ENCODE data around the gene PAX1. TPM values are rescaled to one million over a fixed set of nuclear protein-coding genes. Genes with fewer than 3 reads are reported as not detected.
A peak's percentile ranks its signal among the peaks of the same experiment; 100 is the strongest.

PAX1 gene
- total and polyA plus RNA-seq, 3 experiments from 2014 or later = not detected

GRCh38 chr20:21707267-21707666, 1.8 kb downstream of the PAX1 start:
- ChIA-PET POLR2A (no interaction called here), CTCF (no interaction called here)
- Histone ChIP-seq H3K4me3 (ENCODE audit: low read length) (no peak overlapping the region), H3K36me3 (ENCODE audit: insufficient read depth, low read length) (no peaks in the 10 kb centered on the region), H3K27me3 (ENCODE audit: insufficient read depth, low read length, poor library complexity, severe bottlenecking) (peaks cover 4% of the 10 kb centered on the region), H3K4me1 (ENCODE audit: insufficient read depth, low read length) (no peaks in the 10 kb centered on the region), H3K9me3 (ENCODE audit: low read length) (no peaks in the 10 kb centered on the region), H3K27ac (ENCODE audit: low read depth, low read length) (no peak overlapping the region)
- Mint-ChIP-seq H3K36me3 (no peaks in the 10 kb centered on the region), H3K4me1 (peaks cover 0 to 9% (median 0%) of the 10 kb centered on the region in 3 donors), H3K27ac (peak overlapping the region in 1 of 8 donors; percentile 67), H3K4me3 (no peak overlapping the region), H3K27me3 (peaks cover 48 to 65% of the 10 kb centered on the region in 2 donors), H3K9me3 (peaks cover 0 to 10% (median 0%) of the 10 kb centered on the region in 5 donors)
- DNase-seq = no peak

- no peaks in the 10 kb centered on the region for H3K4me1 ChIP-seq (ENCODE audit: insufficient read depth, low read length)
- DNase-seq = no peak
- CTCF ChIA-PET = no interaction called here
- peaks cover 4% of the 10 kb centered on the region for H3K27me3 ChIP-seq (ENCODE audit: insufficient read depth, low read length, poor library complexity, severe bottlenecking)
- H3K9me3 ChIP-seq (ENCODE audit: low read length) = no peaks in the 10 kb centered on the region
- H3K27ac Mint-ChIP-seq = no peak overlapping the region
- no peak overlapping the region for H3K4me3 ChIP-seq (ENCODE audit: low read length)
- H3K27ac ChIP-seq (ENCODE audit: low read depth, low read length) = no peak overlapping the region
- no peaks in the 10 kb centered on the region for H3K36me3 Mint-ChIP-seq
- H3K36me3 ChIP-seq (ENCODE audit: insufficient read depth, low read length) = no peaks in the 10 kb centered on the region
- H3K9me3 Mint-ChIP-seq = peaks cover 0 to 10% (median 0%) of the 10 kb centered on the region in 5 donors
- H3K4me1 Mint-ChIP-seq = peaks cover 0 to 9% (median 0%) of the 10 kb centered on the region in 3 donors
- H3K4me3 Mint-ChIP-seq = no peak overlapping the region
- POLR2A ChIA-PET = no interaction called here
- H3K27me3 Mint-ChIP-seq = peaks cover 53 to 68% of the 10 kb centered on the region in 2 donors
Measured at GRCh38 chr20:21707999-21708737, 2.7 kb downstream of the PAX1 start.

- no peaks in the 10 kb centered on the region for H3K36me3 ChIP-seq (ENCODE audit: insufficient read depth, low read length)
- ChIA-PET POLR2A (no interaction called here), CTCF (no interaction called here)
- H3K27ac Mint-ChIP-seq = no peak overlapping the region
- H3K9me3 Mint-ChIP-seq = peaks cover 0 to 7% (median 0%) of the 10 kb centered on the region in 5 donors
- no peaks in the 10 kb centered on the region for H3K36me3 Mint-ChIP-seq
- DNase-seq = no peak
- H3K9me3 ChIP-seq (ENCODE audit: low read length) = no peaks in the 10 kb centered on the region
- no peaks in the 10 kb centered on the region for H3K4me1 ChIP-seq (ENCODE audit: insufficient read depth, low read length)
- no peak overlapping the region for H3K4me3 ChIP-seq (ENCODE audit: low read length)
- peaks cover 0 to 3% (median 0%) of the 10 kb centered on the region in 3 donors for H3K4me1 Mint-ChIP-seq
- peaks cover 50 to 61% of the 10 kb centered on the region in 2 donors for H3K27me3 Mint-ChIP-seq
- no peak overlapping the region for H3K27ac ChIP-seq (ENCODE audit: low read depth, low read length)
- H3K4me3 Mint-ChIP-seq = no peak overlapping the region
- peaks cover 4% of the 10 kb centered on the region for H3K27me3 ChIP-seq (ENCODE audit: insufficient read depth, low read length, poor library complexity, severe bottlenecking)
Measured at GRCh38 chr20:21708738-21709534, 3.5 kb downstream of the PAX1 start.

GRCh38 chr20:21709535-21709904, 4.1 kb downstream of the PAX1 start:
- no peak overlapping the region for H3K4me3 ChIP-seq (ENCODE audit: low read length)
- H3K9me3 ChIP-seq (ENCODE audit: low read length) = no peaks in the 10 kb centered on the region
- Mint-ChIP-seq H3K27ac (peak overlapping the region in 1 of 8 donors; percentile 54), H3K9me3 (peaks cover 0 to 5% (median 0%) of the 10 kb centered on the region in 5 donors), H3K27me3 (peaks cover 45 to 56% of the 10 kb centered on the region in 2 donors), H3K4me1 (peaks cover 0 to 2% (median 0%) of the 10 kb centered on the region in 3 donors), H3K4me3 (no peak overlapping the region), H3K36me3 (no peaks in the 10 kb centered on the region)
- H3K4me1 ChIP-seq (ENCODE audit: insufficient read depth, low read length) = no peaks in the 10 kb centered on the region
- CTCF ChIA-PET = no interaction called here
- H3K27ac ChIP-seq (ENCODE audit: low read depth, low read length) = no peak overlapping the region
- no peak for DNase-seq
- H3K36me3 ChIP-seq (ENCODE audit: insufficient read depth, low read length) = no peaks in the 10 kb centered on the region
- POLR2A ChIA-PET = no interaction called here
- H3K27me3 ChIP-seq (ENCODE audit: insufficient read depth, low read length, poor library complexity, severe bottlenecking) = peaks cover under 1% of the 10 kb centered on the region

- Mint-ChIP-seq H3K4me3 (no peak overlapping the region), H3K4me1 (no peaks in the 10 kb centered on the region), H3K27me3 (peaks cover 44 to 57% of the 10 kb centered on the region in 2 donors), H3K9me3 (peaks cover 0 to 7% (median 0%) of the 10 kb centered on the region in 5 donors), H3K27ac (peak overlapping the region in 1 of 8 donors; percentile 41), H3K36me3 (no peaks in the 10 kb centered on the region)
- ChIA-PET CTCF (interaction anchor here (1.2 kb wide), 1 partner anchor 9 kb away, joined by 4 read pairs; no protein-coding TSS in a partner anchor), POLR2A (no interaction called here)
- no peaks in the 10 kb centered on the region for H3K9me3 ChIP-seq (ENCODE audit: low read length)
- no peaks in the 10 kb centered on the region for H3K36me3 ChIP-seq (ENCODE audit: insufficient read depth, low read length)
- no peaks in the 10 kb centered on the region for H3K27me3 ChIP-seq (ENCODE audit: insufficient read depth, low read length, poor library complexity, severe bottlenecking)
- no peaks in the 10 kb centered on the region for H3K4me1 ChIP-seq (ENCODE audit: insufficient read depth, low read length)
- H3K4me3 ChIP-seq (ENCODE audit: low read length) = no peak overlapping the region
- H3K27ac ChIP-seq (ENCODE audit: low read depth, low read length) = no peak overlapping the region
- DNase-seq = no peak
Measured at GRCh38 chr20:21710341-21710740, 4.9 kb downstream of the PAX1 start.

- Mint-ChIP-seq H3K4me1 (no peaks in the 10 kb centered on the region), H3K27ac (no peak overlapping the region), H3K9me3 (peaks cover 0 to 9% (median 0%) of the 10 kb centered on the region in 5 donors), H3K4me3 (no peak overlapping the region), H3K36me3 (no peaks in the 10 kb centered on the region), H3K27me3 (peaks cover 49 to 63% of the 10 kb centered on the region in 2 donors)
- CTCF ChIA-PET = interaction anchor here (1.2 kb wide), 1 partner anchor 9 kb away, joined by 4 read pairs; no protein-coding TSS in a partner anchor
- Histone ChIP-seq H3K27me3 (ENCODE audit: insufficient read depth, low read length, poor library complexity, severe bottlenecking) (no peaks in the 10 kb centered on the region), H3K4me1 (ENCODE audit: insufficient read depth, low read length) (no peaks in the 10 kb centered on the region), H3K36me3 (ENCODE audit: insufficient read depth, low read length) (no peaks in the 10 kb centered on the region), H3K9me3 (ENCODE audit: low read length) (no peaks in the 10 kb centered on the region), H3K4me3 (ENCODE audit: low read length) (no peak overlapping the region), H3K27ac (ENCODE audit: low read depth, low read length) (no peak overlapping the region)
- POLR2A ChIA-PET = no interaction called here
- DNase-seq = no peak
Measured at GRCh38 chr20:21710863-21711431, 5.5 kb downstream of the PAX1 start.

- no peaks in the 10 kb centered on the region for H3K9me3 ChIP-seq (ENCODE audit: low read length)
- no peaks in the 10 kb centered on the region for H3K27me3 ChIP-seq (ENCODE audit: insufficient read depth, low read length, poor library complexity, severe bottlenecking)
- Mint-ChIP-seq H3K4me3 (no peak overlapping the region), H3K9me3 (peaks cover 0 to 6% (median 0%) of the 10 kb centered on the region in 5 donors), H3K36me3 (no peaks in the 10 kb centered on the region), H3K4me1 (no peaks in the 10 kb centered on the region), H3K27me3 (peaks cover 50 to 68% of the 10 kb centered on the region in 2 donors), H3K27ac (no peak overlapping the region)
- POLR2A ChIA-PET = no interaction called here
- H3K4me3 ChIP-seq (ENCODE audit: low read length) = no peak overlapping the region
- no peaks in the 10 kb centered on the region for H3K36me3 ChIP-seq (ENCODE audit: insufficient read depth, low read length)
- H3K27ac ChIP-seq (ENCODE audit: low read depth, low read length) = no peak overlapping the region
- H3K4me1 ChIP-seq (ENCODE audit: insufficient read depth, low read length) = no peaks in the 10 kb centered on the region
- no peak for DNase-seq
- CTCF ChIA-PET = no interaction called here
Measured at GRCh38 chr20:21712443-21713059, 7.1 kb downstream of the PAX1 start.

Data from CD8-positive, alpha-beta memory T cell (primary cell).